Chondrocyte (in vitro differentiated cells): ENCODE measurements around the gene CHPT1. TPM values are rescaled to one million over a fixed set of nuclear protein-coding genes. Genes with fewer than 3 reads are reported as not detected.
"Not testable (repeated sequence)": the region's sequence is repeated elsewhere in the genome, so short reads cannot be mapped to it uniquely, and the experiment has no call there.

Experiments used
- DNase-seq: peaks from one replicate; pipeline ENCODE4 v3.0.0; 2021; ENCODE audit warnings: mixed read lengths, low spot score
- H3K27ac Mint-ChIP-seq: one replicate; pipeline ENCODE4 v1.8.0; 2021; ENCODE audit warnings: mild to moderate bottlenecking, moderate library complexity, mixed read lengths; ENCODE audit not compliant: unreplicated experiment
- H3K27me3 Mint-ChIP-seq: 2 replicates; pipeline ENCODE4 v1.8.0; 2021; ENCODE audit warnings: low read depth, mixed read lengths
- H3K36me3 Mint-ChIP-seq: 2 replicates; pipeline ENCODE4 v1.8.0; 2021; ENCODE audit warnings: low read depth, mixed read lengths
- H3K4me1 Mint-ChIP-seq: 2 replicates; pipeline ENCODE4 v1.8.0; 2021; ENCODE audit warnings: low read depth, mild to moderate bottlenecking, mixed read lengths
- H3K4me3 Mint-ChIP-seq: one replicate; pipeline ENCODE4 v1.8.0; 2021; ENCODE audit warnings: mild to moderate bottlenecking, moderate library complexity, mixed read lengths; ENCODE audit not compliant: unreplicated experiment
- H3K9me3 Mint-ChIP-seq: 2 replicates; pipeline ENCODE4 v1.8.0; 2021; ENCODE audit warnings: low read depth, mixed read lengths
- CTCF ChIP-seq: fragments of 200-600 bp; sonication (generic); IDR thresholded peaks from 2 replicates; pipeline ENCODE4 v1.5.0; 2021; ENCODE audit warnings: antibody characterized with exemption, mild to moderate bottlenecking, moderate library complexity
- total RNA-seq: library from RNA; stranded (reverse); gene quantifications from 3 replicates; pipeline ENCODE4 v1.2.1, GENCODE V29; 2021

The CHPT1 gene
- total RNA-seq, 1 donor from 2014 or later = 36.3 TPM

GRCh38 chr12:101671833-101672232 is 25.6 kb upstream of the CHPT1 start:
- Mint-ChIP-seq H3K4me1 (peaks cover 14% of the 10 kb centered on the region), H3K9me3 (no peaks in the 10 kb centered on the region), H3K27me3 (no peaks in the 10 kb centered on the region), H3K27ac (no peak overlapping the region), H3K36me3 (no peaks in the 10 kb centered on the region), H3K4me3 (no peak overlapping the region)
- no peak for TF ChIP-seq CTCF
- no peak for DNase-seq

- Mint-ChIP-seq H3K27me3 (no peaks in the 10 kb centered on the region), H3K27ac (no peak overlapping the region), H3K4me3 (no peak overlapping the region), H3K36me3 (no peaks in the 10 kb centered on the region), H3K9me3 (no peaks in the 10 kb centered on the region), H3K4me1 (peaks cover 4% of the 10 kb centered on the region)
- TF ChIP-seq CTCF = no peak
- no peak for DNase-seq
Measured at GRCh38 chr12:101675555-101675954, 21.9 kb upstream of the CHPT1 start.

- DNase-seq, H3K27ac Mint-ChIP-seq, H3K27me3 Mint-ChIP-seq, H3K4me1 Mint-ChIP-seq, H3K9me3 Mint-ChIP-seq, H3K36me3 Mint-ChIP-seq, H3K4me3 Mint-ChIP-seq: not testable (repeated sequence)
Measured at GRCh38 chr12:101676497-101676896, 20.9 kb upstream of the CHPT1 start.

- H3K4me1 Mint-ChIP-seq = peaks cover 5% of the 10 kb centered on the region
- no peaks in the 10 kb centered on the region for H3K27me3 Mint-ChIP-seq
- H3K4me3 Mint-ChIP-seq = no peak overlapping the region
- TF ChIP-seq CTCF = no peak
- no peaks in the 10 kb centered on the region for H3K36me3 Mint-ChIP-seq
- no peak for DNase-seq
- H3K9me3 Mint-ChIP-seq = no peaks in the 10 kb centered on the region
- H3K27ac Mint-ChIP-seq = no peak overlapping the region
Measured at GRCh38 chr12:101678081-101678480, 19.4 kb upstream of the CHPT1 start.

- H3K9me3 Mint-ChIP-seq = no peaks in the 10 kb centered on the region
- H3K36me3 Mint-ChIP-seq = no peaks in the 10 kb centered on the region
- no peak for DNase-seq
- H3K27ac Mint-ChIP-seq = no peak overlapping the region
- no peak for TF ChIP-seq CTCF
- peaks cover 5% of the 10 kb centered on the region for H3K4me1 Mint-ChIP-seq
- no peak overlapping the region for H3K4me3 Mint-ChIP-seq
- H3K27me3 Mint-ChIP-seq = no peaks in the 10 kb centered on the region
Measured at GRCh38 chr12:101680240-101680639, 17.2 kb upstream of the CHPT1 start.

GRCh38 chr12:101680647-101681046 is 16.8 kb upstream of the CHPT1 start:
- H3K27me3 Mint-ChIP-seq = no peaks in the 10 kb centered on the region
- H3K36me3 Mint-ChIP-seq = no peaks in the 10 kb centered on the region
- TF ChIP-seq CTCF = no peak
- no peak overlapping the region for H3K27ac Mint-ChIP-seq
- no peak for DNase-seq
- no peak overlapping the region for H3K4me3 Mint-ChIP-seq
- H3K4me1 Mint-ChIP-seq = peaks cover 5% of the 10 kb centered on the region
- H3K9me3 Mint-ChIP-seq = no peaks in the 10 kb centered on the region

- DNase-seq = not testable (repeated sequence)
Measured at GRCh38 chr12:101681627-101682026, 15.8 kb upstream of the CHPT1 start.

More at GRCh38 chr12:101681627-101682026, 15.8 kb upstream of the CHPT1 start:
- not testable (repeated sequence) for H3K4me1 Mint-ChIP-seq, H3K27me3 Mint-ChIP-seq, H3K27ac Mint-ChIP-seq, H3K36me3 Mint-ChIP-seq, H3K9me3 Mint-ChIP-seq, H3K4me3 Mint-ChIP-seq
